Prostate gland (tissue), 2 donors: ENCODE data around the gene DCST1. TPM values are rescaled to one million over a fixed set of nuclear protein-coding genes. Genes with fewer than 3 reads are reported as not detected.

ENCODE experiments used
- DNase-seq: peaks from one replicate; pipeline ENCODE4 v3.0.0-alpha.2; 2019; ENCODE audit warnings: low spot score
- H3K27ac ChIP-seq, 2 donors: fragments of 200-600 bp; sonication (generic); 2 replicates each; pipeline ENCODE4 v1.5.1; 2017 to 2019
- H3K27me3 ChIP-seq: fragments of 200-600 bp; sonication (generic); replicated peaks from 2 replicates; pipeline ENCODE4 v1.5.1; 2019; ENCODE audit not compliant: insufficient read depth
- H3K36me3 ChIP-seq, 2 donors: fragments of 200-600 bp; sonication (generic); 1 replicate in 1 of 2; 2 replicates in 1 of 2; pipeline versions ENCODE4 v1.5.1 to v1.8.1; 2017 to 2019
- H3K4me1 ChIP-seq: fragments of 200-600 bp; sonication (generic); replicated peaks from 2 replicates; pipeline ENCODE4 v1.5.1; 2019
- H3K4me3 ChIP-seq, 2 donors: fragments of 200-600 bp; sonication (generic); 2 replicates each; pipeline ENCODE4 v1.5.1; 2017 to 2019
- H3K9me3 ChIP-seq: fragments of 200-600 bp; sonication (generic); 2 replicates; pipeline ENCODE4 v1.5.1; 2017
- POLR2A ChIP-seq: fragments of 450-650 bp; IDR thresholded peaks from one replicate; pipeline ENCODE4 v1.6.1; 2016; ENCODE audit warnings: antibody characterized with exemption, mild to moderate bottlenecking
- POLR2AphosphoS5 ChIP-seq: sonication (generic); formaldehyde crosslinking; IDR thresholded peaks from one replicate; pipeline ENCODE4 v1.6.1; 2017; ENCODE audit warnings: antibody characterized with exemption
- WGBS: methylation state at CpG from one replicate; pipeline ENCODE4 v1.1.5; 2018; 5-methylcytosine and 5-hydroxymethylcytosine counted together
- intact Hi-C: fragments of 100-400 bp; cut with DNase I; formaldehyde crosslinking; loops from one replicate; pipeline ENCODE4 v1.14.2; 2022
- total RNA-seq, 2 donors: library from RNA; depleted of rRNA; stranded (reverse); fragments of >200 nt; gene quantifications; one replicate each; pipeline ENCODE4 v1.1.0, GENCODE V29; 2016
- TF ChIP-seq, protein P1 (sequence below), 4 experiments: fragments of 200-600 bp in 2 of 4; fragments of 450-650 bp in 2 of 4; sonication (generic) in 2 of 4; IDR thresholded peaks; 1 replicate in 3 of 4; 2 replicates in 1 of 4; pipeline ENCODE4 v1.5.1; 2016 to 2019; ENCODE audit warnings: antibody characterized with exemption in 4 of 4, mild to moderate bottlenecking in 2 of 4, moderate library complexity in 2 of 4

Gene DCST1
- total RNA-seq, 2 donors from 2014 or later: 0.51 TPM; not detected in 1

- TF ChIP-seq POLR2A: no peak
- TF ChIP-seq, protein P1, sequence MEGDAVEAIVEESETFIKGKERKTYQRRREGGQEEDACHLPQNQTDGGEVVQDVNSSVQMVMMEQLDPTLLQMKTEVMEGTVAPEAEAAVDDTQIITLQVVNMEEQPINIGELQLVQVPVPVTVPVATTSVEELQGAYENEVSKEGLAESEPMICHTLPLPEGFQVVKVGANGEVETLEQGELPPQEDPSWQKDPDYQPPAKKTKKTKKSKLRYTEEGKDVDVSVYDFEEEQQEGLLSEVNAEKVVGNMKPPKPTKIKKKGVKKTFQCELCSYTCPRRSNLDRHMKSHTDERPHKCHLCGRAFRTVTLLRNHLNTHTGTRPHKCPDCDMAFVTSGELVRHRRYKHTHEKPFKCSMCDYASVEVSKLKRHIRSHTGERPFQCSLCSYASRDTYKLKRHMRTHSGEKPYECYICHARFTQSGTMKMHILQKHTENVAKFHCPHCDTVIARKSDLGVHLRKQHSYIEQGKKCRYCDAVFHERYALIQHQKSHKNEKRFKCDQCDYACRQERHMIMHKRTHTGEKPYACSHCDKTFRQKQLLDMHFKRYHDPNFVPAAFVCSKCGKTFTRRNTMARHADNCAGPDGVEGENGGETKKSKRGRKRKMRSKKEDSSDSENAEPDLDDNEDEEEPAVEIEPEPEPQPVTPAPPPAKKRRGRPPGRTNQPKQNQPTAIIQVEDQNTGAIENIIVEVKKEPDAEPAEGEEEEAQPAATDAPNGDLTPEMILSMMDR (IDR thresholded peaks at IDR 0.05): no peak
- TF ChIP-seq POLR2AphosphoS5: no peak
- 93% methylated on average over 8 of the region's 8 CpGs for WGBS
- H3K36me3 ChIP-seq: peaks cover 0 to 8% of the 10 kb centered on the region in 2 donors
Observed at GRCh38 chr1:154990276-154990675, 43.3 kb upstream of the DCST1 start.

GRCh38 chr1:154992721-154993571 is 40.7 kb upstream of the DCST1 start:
- no peak overlapping the region for H3K27ac ChIP-seq
- WGBS: 77% methylated on average over 14 of the region's 14 CpGs
- H3K4me1 ChIP-seq: no peaks in the 10 kb centered on the region
- no peaks in the 10 kb centered on the region for H3K27me3 ChIP-seq
- H3K4me3 ChIP-seq: no peak overlapping the region
- H3K36me3 ChIP-seq: peaks cover 0 to 1% of the 10 kb centered on the region in 2 donors
- TF ChIP-seq, protein P1 (IDR thresholded peaks at IDR 0.05): no peak
- TF ChIP-seq POLR2A (no peak), POLR2AphosphoS5 (no peak)
- DNase-seq: no peak
- H3K9me3 ChIP-seq: no peaks in the 10 kb centered on the region
- intact Hi-C loops: no loop called here

More at GRCh38 chr1:154990276-154990675, 43.3 kb upstream of the DCST1 start:
- H3K27me3 ChIP-seq: no peaks in the 10 kb centered on the region
- DNase-seq: no peak
- H3K27ac ChIP-seq: no peak overlapping the region
- no peaks in the 10 kb centered on the region for H3K4me1 ChIP-seq
- H3K4me3 ChIP-seq: no peak overlapping the region
- H3K9me3 ChIP-seq: no peaks in the 10 kb centered on the region
- intact Hi-C loops: no loop called here

- WGBS: 70% methylated on average over 8 of the region's 8 CpGs
- Histone ChIP-seq H3K4me1 (no peaks in the 10 kb centered on the region), H3K27me3 (no peaks in the 10 kb centered on the region), H3K36me3 (no peaks in the 10 kb centered on the region), H3K4me3 (no peak within 1 kb of the TSS), H3K27ac (no peak within 1 kb of the TSS), H3K9me3 (no peaks in the 10 kb centered on the region)
- no peak for DNase-seq
- TF ChIP-seq POLR2A: no peak
- TF ChIP-seq, protein P1 (IDR thresholded peaks at IDR 0.05): no peak
- TF ChIP-seq POLR2AphosphoS5: no peak
- intact Hi-C loops: no loop called here
Observed at GRCh38 chr1:154993572-154994268, 39.9 kb upstream of the DCST1 start, which contains the start of gene LENEP. TSS of gene LENEP (plus strand) at chr1:154993586. CDS start at chr1:154993608, 22 bp downstream.

- DNase-seq: no peak
- WGBS: 67% methylated on average over 1 of the region's 1 CpG
- no peak overlapping the region for H3K27ac ChIP-seq
- H3K36me3 ChIP-seq: no peaks in the 10 kb centered on the region
- peaks cover under 1% of the 10 kb centered on the region for H3K4me1 ChIP-seq
- TF ChIP-seq POLR2AphosphoS5: no peak
- no peak for TF ChIP-seq POLR2A
- TF ChIP-seq, protein P1 (IDR thresholded peaks at IDR 0.05): no peak
- H3K4me3 ChIP-seq: no peak overlapping the region
- H3K27me3 ChIP-seq: no peaks in the 10 kb centered on the region
- H3K9me3 ChIP-seq: no peaks in the 10 kb centered on the region
- intact Hi-C loops: no loop called here
Observed at GRCh38 chr1:154994269-154994587, 39.4 kb upstream of the DCST1 start.
